GM23338 (cell line): ENCODE results near the gene FAM163A. TPM values are rescaled to one million over a fixed set of nuclear protein-coding genes. Genes with fewer than 3 reads are reported as not detected.

Experiments
- ATAC-seq: fragments of 200-7000 bp; cut with Tn5 transposase; 3 replicates; pipeline ENCODE4 v1.9.1; 2020
- DNase-seq: peaks from one replicate; pipeline ENCODE4 v3.0.0-alpha.2; 2015; ENCODE audit warnings: low spot score
- H2AFZ ChIP-seq: fragments of 200-600 bp; sonication (generic); 2 replicates; pipeline ENCODE4 v1.8.0; 2016; ENCODE audit warnings: antibody characterized with exemption, mild to moderate bottlenecking, moderate library complexity
- H3F3A ChIP-seq: fragments of 200-600 bp; sonication (generic); replicated peaks from 2 replicates; pipeline ENCODE4 v1.8.0; 2017; ENCODE audit warnings: antibody characterized with exemption, mixed run types, low read depth
- H3K27ac ChIP-seq: fragments of 200-600 bp; sonication (generic); 2 replicates; pipeline ENCODE4 v1.6.1; 2016; ENCODE audit warnings: low read depth
- H3K27me3 ChIP-seq: fragments of 200-600 bp; sonication (generic); 2 replicates; pipeline ENCODE4 v1.8.0; 2016; ENCODE audit warnings: mild to moderate bottlenecking, mixed run types, moderate library complexity; ENCODE audit not compliant: insufficient read depth
- H3K36me3 ChIP-seq: fragments of 200-600 bp; sonication (generic); 2 replicates; pipeline ENCODE4 v1.8.0; 2016; ENCODE audit warnings: mild to moderate bottlenecking; ENCODE audit not compliant: insufficient read depth
- H3K4me1 ChIP-seq: fragments of 200-600 bp; sonication (generic); 2 replicates; pipeline ENCODE4 v1.8.0; 2016; ENCODE audit warnings: mild to moderate bottlenecking, moderate library complexity; ENCODE audit not compliant: insufficient read depth
- H3K4me2 ChIP-seq: fragments of 200-600 bp; sonication (generic); 2 replicates; pipeline ENCODE4 v1.7.1; 2017; ENCODE audit warnings: mixed run types
- H3K4me3 ChIP-seq: fragments of 200-600 bp; sonication (generic); 2 replicates; pipeline ENCODE4 v1.6.1; 2016; ENCODE audit warnings: mixed run types
- H3K79me2 ChIP-seq: fragments of 200-600 bp; sonication (generic); replicated peaks from 2 replicates; pipeline ENCODE4 v1.8.0; 2017; ENCODE audit warnings: mild to moderate bottlenecking; ENCODE audit not compliant: insufficient read depth
- H3K9me2 ChIP-seq: fragments of 200-600 bp; sonication (generic); 2 replicates; pipeline ENCODE4 v1.8.0; 2017; ENCODE audit not compliant: insufficient read depth
- H4K20me1 ChIP-seq: fragments of 200-600 bp; sonication (generic); replicated peaks from 2 replicates; pipeline ENCODE4 v1.8.0; 2017; ENCODE audit warnings: mild to moderate bottlenecking; ENCODE audit not compliant: insufficient read depth
- H3K27ac Mint-ChIP-seq: 2 replicates; pipeline ENCODE4 v1.8.0; 2020; ENCODE audit warnings: inconsistent platforms, mild to moderate bottlenecking, moderate library complexity, mixed read lengths
- H3K27me3 Mint-ChIP-seq: 3 replicates; pipeline ENCODE4 v1.8.0; 2022; ENCODE audit warnings: low read depth, mild to moderate bottlenecking, moderate library complexity, mixed read lengths, inconsistent platforms; ENCODE audit not compliant: insufficient read depth, poor library complexity
- H3K36me3 Mint-ChIP-seq: 3 replicates; pipeline ENCODE4 v1.8.0; 2021; ENCODE audit warnings: low read depth, mild to moderate bottlenecking, inconsistent platforms, moderate library complexity, mixed read lengths
- H3K4me1 Mint-ChIP-seq: 3 replicates; pipeline ENCODE4 v1.8.0; 2020; ENCODE audit warnings: mild to moderate bottlenecking, inconsistent platforms, mixed read lengths
- H3K4me3 Mint-ChIP-seq: 3 replicates; pipeline ENCODE4 v1.8.0; 2021; ENCODE audit warnings: moderate library complexity, mild to moderate bottlenecking, inconsistent platforms, mixed read lengths
- H3K9me3 Mint-ChIP-seq: 3 replicates; pipeline ENCODE4 v1.8.0; 2020; ENCODE audit warnings: moderate library complexity, mild to moderate bottlenecking, inconsistent platforms, mixed read lengths
- CREB1 ChIP-seq: fragments of 250-450 bp; sonication (Bioruptor Pico); IDR thresholded peaks from 2 replicates; pipeline ENCODE4 v1.5.0; 2020; ENCODE audit warnings: low read depth, mild to moderate bottlenecking, moderate library complexity
- EZH2 ChIP-seq: fragments of 200-600 bp; sonication (generic); IDR thresholded peaks from one replicate; pipeline ENCODE4 v1.8.0; 2017; ENCODE audit warnings: antibody characterized with exemption, mild to moderate bottlenecking, low read depth; ENCODE audit not compliant: unreplicated experiment
- EZH2phosphoT487 ChIP-seq: fragments of 200-600 bp; sonication (generic); IDR thresholded peaks from one replicate; pipeline ENCODE4 v1.8.1; 2018; ENCODE audit warnings: antibody characterized with exemption; ENCODE audit not compliant: unreplicated experiment
- JUNB ChIP-seq: IDR thresholded peaks from one replicate; pipeline ENCODE4 v1.6.1; 2016; ENCODE audit warnings: antibody characterized with exemption; ENCODE audit not compliant: unreplicated experiment
- NANOG ChIP-seq: IDR thresholded peaks from 2 replicates; pipeline ENCODE4 v1.6.1; 2016; ENCODE audit warnings: antibody characterized with exemption, borderline replicate concordance
- POLR2AphosphoS5 ChIP-seq: IDR thresholded peaks from 2 replicates; pipeline ENCODE4 v1.6.1; 2016; ENCODE audit warnings: antibody characterized with exemption, low read depth
- STAT1 ChIP-seq: IDR thresholded peaks from one replicate; pipeline ENCODE4 v1.6.1; 2016; ENCODE audit warnings: antibody characterized with exemption; ENCODE audit not compliant: unreplicated experiment
- ZNF114 ChIP-seq: fragments of 250-450 bp; sonication (Bioruptor Pico); IDR thresholded peaks from 2 replicates; pipeline ENCODE4 v1.5.0; 2020; ENCODE audit warnings: mild to moderate bottlenecking, moderate library complexity
- ZNF331 ChIP-seq: fragments of 250-450 bp; sonication (Bioruptor Pico); IDR thresholded peaks from 2 replicates; pipeline ENCODE4 v1.5.0; 2020; ENCODE audit warnings: low read depth, mild to moderate bottlenecking, moderate library complexity
- polyA plus RNA-seq: library from polyadenylated mRNA; unstranded; fragments of >200 nt; fragmentation: Nextera tagmentation; extraction: Ambion mirVana; gene quantifications from 2 replicates; pipeline ENCODE4 v1.2.1, GENCODE V29; 2016
- total RNA-seq: library from RNA; depleted of rRNA; stranded (reverse); fragments of >200 nt; shearing (Covaris generic); gene quantifications from 2 replicates; pipeline ENCODE4 v1.2.3, GENCODE V29; 2014
- TF ChIP-seq, protein P1 (sequence below): IDR thresholded peaks from one replicate; pipeline ENCODE4 v1.6.1; 2018; ENCODE audit warnings: antibody characterized with exemption; ENCODE audit not compliant: unreplicated experiment
- TF ChIP-seq, protein P2 (sequence below): fragments of 250-450 bp; sonication (Bioruptor Pico); IDR thresholded peaks from 2 replicates; pipeline ENCODE4 v1.5.0; 2020; ENCODE audit warnings: mild to moderate bottlenecking, moderate library complexity
- TF ChIP-seq, protein P3 (sequence below): IDR thresholded peaks from 2 replicates; pipeline ENCODE4 v1.6.1; 2016; ENCODE audit warnings: antibody characterized with exemption
- TF ChIP-seq, protein P4 (sequence below), 2 experiments: fragments of 200-600 bp in 1 of 2; sonication (generic) in 1 of 2; conservative IDR thresholded peaks; 2 replicates each; pipeline versions ENCODE4 v1.5.1 to v1.6.1; 2016 to 2017; ENCODE audit warnings: antibody characterized with exemption in 2 of 2, low read depth in 2 of 2, mild to moderate bottlenecking in 2 of 2, moderate library complexity in 1 of 2

The FAM163A gene
- total and polyA plus RNA-seq, 2 experiments from 2014 or later = not detected

DNA sequence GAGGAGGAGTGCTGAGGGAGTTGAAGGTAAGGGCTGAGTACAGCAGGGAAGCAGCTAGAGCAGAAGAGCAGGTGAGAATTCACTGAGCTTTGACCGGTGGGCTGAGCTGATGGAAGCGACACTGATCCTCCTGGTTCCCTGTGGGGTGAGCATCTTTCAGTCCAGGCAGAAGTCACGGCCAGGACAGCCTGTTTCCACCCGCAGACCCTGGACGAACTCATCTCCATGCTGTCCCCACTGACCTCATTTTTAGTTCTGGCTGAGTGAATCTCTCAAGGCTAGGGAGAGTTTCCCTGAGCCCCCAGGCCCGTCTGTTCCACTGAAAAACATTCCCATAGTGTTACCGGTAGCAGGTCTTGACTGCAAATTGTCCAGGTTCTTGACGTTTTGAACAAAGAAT, 31.5 kb downstream of the FAM163A start:
- TF ChIP-seq EZH2 = no peak
- no peak for TF ChIP-seq POLR2AphosphoS5
- TF ChIP-seq CREB1 (CRISPR knock-in tag) = no peak
- TF ChIP-seq, protein P1, sequence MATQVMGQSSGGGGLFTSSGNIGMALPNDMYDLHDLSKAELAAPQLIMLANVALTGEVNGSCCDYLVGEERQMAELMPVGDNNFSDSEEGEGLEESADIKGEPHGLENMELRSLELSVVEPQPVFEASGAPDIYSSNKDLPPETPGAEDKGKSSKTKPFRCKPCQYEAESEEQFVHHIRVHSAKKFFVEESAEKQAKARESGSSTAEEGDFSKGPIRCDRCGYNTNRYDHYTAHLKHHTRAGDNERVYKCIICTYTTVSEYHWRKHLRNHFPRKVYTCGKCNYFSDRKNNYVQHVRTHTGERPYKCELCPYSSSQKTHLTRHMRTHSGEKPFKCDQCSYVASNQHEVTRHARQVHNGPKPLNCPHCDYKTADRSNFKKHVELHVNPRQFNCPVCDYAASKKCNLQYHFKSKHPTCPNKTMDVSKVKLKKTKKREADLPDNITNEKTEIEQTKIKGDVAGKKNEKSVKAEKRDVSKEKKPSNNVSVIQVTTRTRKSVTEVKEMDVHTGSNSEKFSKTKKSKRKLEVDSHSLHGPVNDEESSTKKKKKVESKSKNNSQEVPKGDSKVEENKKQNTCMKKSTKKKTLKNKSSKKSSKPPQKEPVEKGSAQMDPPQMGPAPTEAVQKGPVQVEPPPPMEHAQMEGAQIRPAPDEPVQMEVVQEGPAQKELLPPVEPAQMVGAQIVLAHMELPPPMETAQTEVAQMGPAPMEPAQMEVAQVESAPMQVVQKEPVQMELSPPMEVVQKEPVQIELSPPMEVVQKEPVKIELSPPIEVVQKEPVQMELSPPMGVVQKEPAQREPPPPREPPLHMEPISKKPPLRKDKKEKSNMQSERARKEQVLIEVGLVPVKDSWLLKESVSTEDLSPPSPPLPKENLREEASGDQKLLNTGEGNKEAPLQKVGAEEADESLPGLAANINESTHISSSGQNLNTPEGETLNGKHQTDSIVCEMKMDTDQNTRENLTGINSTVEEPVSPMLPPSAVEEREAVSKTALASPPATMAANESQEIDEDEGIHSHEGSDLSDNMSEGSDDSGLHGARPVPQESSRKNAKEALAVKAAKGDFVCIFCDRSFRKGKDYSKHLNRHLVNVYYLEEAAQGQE = no peak
- TF ChIP-seq, protein P2, sequence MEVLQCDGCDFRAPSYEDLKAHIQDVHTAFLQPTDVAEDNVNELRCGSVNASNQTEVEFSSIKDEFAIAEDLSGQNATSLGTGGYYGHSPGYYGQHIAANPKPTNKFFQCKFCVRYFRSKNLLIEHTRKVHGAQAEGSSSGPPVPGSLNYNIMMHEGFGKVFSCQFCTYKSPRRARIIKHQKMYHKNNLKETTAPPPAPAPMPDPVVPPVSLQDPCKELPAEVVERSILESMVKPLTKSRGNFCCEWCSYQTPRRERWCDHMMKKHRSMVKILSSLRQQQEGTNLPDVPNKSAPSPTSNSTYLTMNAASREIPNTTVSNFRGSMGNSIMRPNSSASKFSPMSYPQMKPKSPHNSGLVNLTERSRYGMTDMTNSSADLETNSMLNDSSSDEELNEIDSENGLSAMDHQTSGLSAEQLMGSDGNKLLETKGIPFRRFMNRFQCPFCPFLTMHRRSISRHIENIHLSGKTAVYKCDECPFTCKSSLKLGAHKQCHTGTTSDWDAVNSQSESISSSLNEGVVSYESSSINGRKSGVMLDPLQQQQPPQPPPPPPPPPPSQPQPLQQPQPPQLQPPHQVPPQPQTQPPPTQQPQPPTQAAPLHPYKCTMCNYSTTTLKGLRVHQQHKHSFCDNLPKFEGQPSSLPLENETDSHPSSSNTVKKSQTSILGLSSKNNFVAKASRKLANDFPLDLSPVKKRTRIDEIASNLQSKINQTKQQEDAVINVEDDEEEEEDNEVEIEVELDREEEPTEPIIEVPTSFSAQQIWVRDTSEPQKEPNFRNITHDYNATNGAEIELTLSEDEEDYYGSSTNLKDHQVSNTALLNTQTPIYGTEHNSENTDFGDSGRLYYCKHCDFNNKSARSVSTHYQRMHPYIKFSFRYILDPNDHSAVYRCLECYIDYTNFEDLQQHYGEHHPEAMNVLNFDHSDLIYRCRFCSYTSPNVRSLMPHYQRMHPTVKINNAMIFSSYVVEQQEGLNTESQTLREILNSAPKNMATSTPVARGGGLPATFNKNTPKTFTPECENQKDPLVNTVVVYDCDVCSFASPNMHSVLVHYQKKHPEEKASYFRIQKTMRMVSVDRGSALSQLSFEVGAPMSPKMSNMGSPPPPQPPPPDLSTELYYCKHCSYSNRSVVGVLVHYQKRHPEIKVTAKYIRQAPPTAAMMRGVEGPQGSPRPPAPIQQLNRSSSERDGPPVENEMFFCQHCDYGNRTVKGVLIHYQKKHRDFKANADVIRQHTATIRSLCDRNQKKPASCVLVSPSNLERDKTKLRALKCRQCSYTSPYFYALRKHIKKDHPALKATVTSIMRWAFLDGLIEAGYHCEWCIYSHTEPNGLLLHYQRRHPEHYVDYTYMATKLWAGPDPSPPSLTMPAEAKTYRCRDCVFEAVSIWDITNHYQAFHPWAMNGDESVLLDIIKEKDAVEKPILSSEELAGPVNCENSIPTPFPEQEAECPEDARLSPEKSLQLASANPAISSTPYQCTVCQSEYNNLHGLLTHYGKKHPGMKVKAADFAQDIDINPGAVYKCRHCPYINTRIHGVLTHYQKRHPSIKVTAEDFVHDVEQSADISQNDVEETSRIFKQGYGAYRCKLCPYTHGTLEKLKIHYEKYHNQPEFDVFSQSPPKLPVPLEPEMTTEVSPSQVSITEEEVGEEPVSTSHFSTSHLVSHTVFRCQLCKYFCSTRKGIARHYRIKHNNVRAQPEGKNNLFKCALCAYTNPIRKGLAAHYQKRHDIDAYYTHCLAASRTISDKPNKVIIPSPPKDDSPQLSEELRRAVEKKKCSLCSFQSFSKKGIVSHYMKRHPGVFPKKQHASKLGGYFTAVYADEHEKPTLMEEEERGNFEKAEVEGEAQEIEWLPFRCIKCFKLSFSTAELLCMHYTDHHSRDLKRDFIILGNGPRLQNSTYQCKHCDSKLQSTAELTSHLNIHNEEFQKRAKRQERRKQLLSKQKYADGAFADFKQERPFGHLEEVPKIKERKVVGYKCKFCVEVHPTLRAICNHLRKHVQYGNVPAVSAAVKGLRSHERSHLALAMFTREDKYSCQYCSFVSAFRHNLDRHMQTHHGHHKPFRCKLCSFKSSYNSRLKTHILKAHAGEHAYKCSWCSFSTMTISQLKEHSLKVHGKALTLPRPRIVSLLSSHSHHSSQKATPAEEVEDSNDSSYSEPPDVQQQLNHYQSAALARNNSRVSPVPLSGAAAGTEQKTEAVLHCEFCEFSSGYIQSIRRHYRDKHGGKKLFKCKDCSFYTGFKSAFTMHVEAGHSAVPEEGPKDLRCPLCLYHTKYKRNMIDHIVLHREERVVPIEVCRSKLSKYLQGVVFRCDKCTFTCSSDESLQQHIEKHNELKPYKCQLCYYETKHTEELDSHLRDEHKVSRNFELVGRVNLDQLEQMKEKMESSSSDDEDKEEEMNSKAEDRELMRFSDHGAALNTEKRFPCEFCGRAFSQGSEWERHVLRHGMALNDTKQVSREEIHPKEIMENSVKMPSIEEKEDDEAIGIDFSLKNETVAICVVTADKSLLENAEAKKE = no peak
- no peak for TF ChIP-seq STAT1
- no peak for TF ChIP-seq ZNF114 (CRISPR knock-in tag)
- TF ChIP-seq, protein P3, sequence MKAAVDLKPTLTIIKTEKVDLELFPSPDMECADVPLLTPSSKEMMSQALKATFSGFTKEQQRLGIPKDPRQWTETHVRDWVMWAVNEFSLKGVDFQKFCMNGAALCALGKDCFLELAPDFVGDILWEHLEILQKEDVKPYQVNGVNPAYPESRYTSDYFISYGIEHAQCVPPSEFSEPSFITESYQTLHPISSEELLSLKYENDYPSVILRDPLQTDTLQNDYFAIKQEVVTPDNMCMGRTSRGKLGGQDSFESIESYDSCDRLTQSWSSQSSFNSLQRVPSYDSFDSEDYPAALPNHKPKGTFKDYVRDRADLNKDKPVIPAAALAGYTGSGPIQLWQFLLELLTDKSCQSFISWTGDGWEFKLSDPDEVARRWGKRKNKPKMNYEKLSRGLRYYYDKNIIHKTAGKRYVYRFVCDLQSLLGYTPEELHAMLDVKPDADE = no peak
- TF ChIP-seq JUNB = no peak
- TF ChIP-seq NANOG = no peak
- TF ChIP-seq, protein P4, sequence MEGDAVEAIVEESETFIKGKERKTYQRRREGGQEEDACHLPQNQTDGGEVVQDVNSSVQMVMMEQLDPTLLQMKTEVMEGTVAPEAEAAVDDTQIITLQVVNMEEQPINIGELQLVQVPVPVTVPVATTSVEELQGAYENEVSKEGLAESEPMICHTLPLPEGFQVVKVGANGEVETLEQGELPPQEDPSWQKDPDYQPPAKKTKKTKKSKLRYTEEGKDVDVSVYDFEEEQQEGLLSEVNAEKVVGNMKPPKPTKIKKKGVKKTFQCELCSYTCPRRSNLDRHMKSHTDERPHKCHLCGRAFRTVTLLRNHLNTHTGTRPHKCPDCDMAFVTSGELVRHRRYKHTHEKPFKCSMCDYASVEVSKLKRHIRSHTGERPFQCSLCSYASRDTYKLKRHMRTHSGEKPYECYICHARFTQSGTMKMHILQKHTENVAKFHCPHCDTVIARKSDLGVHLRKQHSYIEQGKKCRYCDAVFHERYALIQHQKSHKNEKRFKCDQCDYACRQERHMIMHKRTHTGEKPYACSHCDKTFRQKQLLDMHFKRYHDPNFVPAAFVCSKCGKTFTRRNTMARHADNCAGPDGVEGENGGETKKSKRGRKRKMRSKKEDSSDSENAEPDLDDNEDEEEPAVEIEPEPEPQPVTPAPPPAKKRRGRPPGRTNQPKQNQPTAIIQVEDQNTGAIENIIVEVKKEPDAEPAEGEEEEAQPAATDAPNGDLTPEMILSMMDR (conservative IDR thresholded peaks at IDR 0.05; ENCODE audit: low read depth in 2 of 2) = no peak
- no peak for TF ChIP-seq EZH2phosphoT487
- TF ChIP-seq ZNF331 (CRISPR knock-in tag) = no peak
- H3F3A ChIP-seq = no peaks in the 10 kb centered on the region
- no peak overlapping the region for H3K4me2 ChIP-seq
- DNase-seq (no peak), ATAC-seq (no peak)
- H2AFZ ChIP-seq = peak overlapping the region; percentile 84; the same call in 1 of the 2 replicates
- no peaks in the 10 kb centered on the region for H3K27me3 ChIP-seq
- H3K4me3 ChIP-seq = no peak overlapping the region
- peaks cover 4% of the 10 kb centered on the region; the same call in 1 of the 3 replicates for H3K9me3 Mint-ChIP-seq
- 0 out of 2 replicates have a peak, but pooled peaks cover under 1% of the 10 kb centered on the region for H3K9me2 ChIP-seq
- H3K36me3 ChIP-seq = no peaks in the 10 kb centered on the region
- H3K27ac ChIP-seq = no peak overlapping the region
- no peaks in the 10 kb centered on the region for H3K79me2 ChIP-seq
- no peaks in the 10 kb centered on the region; the same call in 2 of the 3 replicates for H3K36me3 Mint-ChIP-seq
- peaks cover 6% of the 10 kb centered on the region; the same call in 2 of the 3 replicates for H3K4me1 Mint-ChIP-seq
- H3K4me1 ChIP-seq = no peaks in the 10 kb centered on the region
- no peaks in the 10 kb centered on the region for H4K20me1 ChIP-seq
- H3K27ac Mint-ChIP-seq = no peak overlapping the region
- peaks cover 10% of the 10 kb centered on the region for H3K27me3 Mint-ChIP-seq
- no peak overlapping the region for H3K4me3 Mint-ChIP-seq
